Stimulated activated CD4-positive, alpha-beta T cell treated with anti-CD3 and anti-CD28 coated beads, TNF-alpha, amount 100 ng/mL, for 48 hours (primary cell): ENCODE results near the gene CCNY.
"Not testable (repeated sequence)": the region's sequence is repeated elsewhere in the genome, so short reads cannot be mapped to it uniquely, and the experiment has no call there.

Experiments
- DNase-seq, 3 donors: peaks; one replicate each; pipeline ENCODE4 v3.0.0-alpha.2; 2020; ENCODE audit warnings: low read depth in 3 of 3

Gene CCNY

GRCh38 chr10:35404077-35404476 lies 67.8 kb downstream of the CCNY start:
- DNase-seq, result not testable (repeated sequence)

- DNase-seq, result not testable (repeated sequence)
Observed at GRCh38 chr10:35406003-35406630, 69.8 kb downstream of the CCNY start.

- not testable (repeated sequence) for DNase-seq
Observed at GRCh38 chr10:35407696-35408095, 71.4 kb downstream of the CCNY start.

GRCh38 chr10:35409094-35409582 lies 72.8 kb downstream of the CCNY start:
- DNase-seq, result no peak

- DNase-seq, result no peak
Observed at GRCh38 chr10:35409808-35410207, 73.5 kb downstream of the CCNY start.

- no peak for DNase-seq
Observed at GRCh38 chr10:35412003-35412723, 75.9 kb downstream of the CCNY start.

- DNase-seq, result no peak
Observed at GRCh38 chr10:35412900-35413491, 76.7 kb downstream of the CCNY start.

GRCh38 chr10:35413985-35414861 lies 77.9 kb downstream of the CCNY start:
- DNase-seq, result peak in 2 of 3 donors; percentile 18 to 22

GRCh38 chr10:35415505-35415904 lies 79.2 kb downstream of the CCNY start:
- no peak for DNase-seq

GRCh38 chr10:35416619-35417312 lies 80.5 kb downstream of the CCNY start:
- no peak for DNase-seq

GRCh38 chr10:35417313-35417625 lies 81.0 kb downstream of the CCNY start:
- DNase-seq, result no peak

GRCh38 chr10:35417795-35418194 lies 81.5 kb downstream of the CCNY start:
- no peak for DNase-seq

- DNase-seq, result not testable (repeated sequence)
Observed at GRCh38 chr10:35418580-35418979, 82.3 kb downstream of the CCNY start.

GRCh38 chr10:35420044-35420443 lies 83.7 kb downstream of the CCNY start:
- no peak for DNase-seq

- no peak for DNase-seq
Observed at GRCh38 chr10:35420827-35421552, 84.7 kb downstream of the CCNY start.

- no peak for DNase-seq
Observed at GRCh38 chr10:35421553-35422178, 85.4 kb downstream of the CCNY start.

- no peak for DNase-seq
Observed at GRCh38 chr10:35422228-35422627, 85.9 kb downstream of the CCNY start.

- no peak for DNase-seq
Observed at GRCh38 chr10:35423505-35424306, 87.4 kb downstream of the CCNY start.

- no peak for DNase-seq
Observed at GRCh38 chr10:35424680-35425285, 88.5 kb downstream of the CCNY start.
